ENCODE measurements around the gene KREMEN1.
A peak's percentile ranks its signal among the peaks of the same experiment; 100 is the strongest.

Gene KREMEN1

GRCh38 chr22:29152954-29153719 lies 80.3 kb downstream of the KREMEN1 start:
- TF ChIP-seq CTCF (IDR thresholded peaks at IDR 0.05; ENCODE audit: low read depth, low read length) = no peak
- no peak for DNase-seq (ENCODE audit: low read depth, low spot score)
- H3K4me3 ChIP-seq (ENCODE audit: low read depth, low read length) = no peak overlapping the region
- in situ Hi-C loops (cut with HindIII; ENCODE audit: low sequenced_read_pairs) = no loop called here

GRCh38 chr22:29154364-29155048 lies 81.7 kb downstream of the KREMEN1 start:
- H3K4me3 ChIP-seq (ENCODE audit: low read depth, low read length) = no peak overlapping the region
- peak; percentile 58 for DNase-seq (ENCODE audit: low read depth, low spot score)
- peak; percentile 94 for TF ChIP-seq CTCF (IDR thresholded peaks at IDR 0.05; ENCODE audit: low read depth, low read length)
- in situ Hi-C loops (cut with HindIII; ENCODE audit: low sequenced_read_pairs) = no loop called here

- TF ChIP-seq CTCF (IDR thresholded peaks at IDR 0.05; ENCODE audit: low read depth, low read length) = no peak
- DNase-seq (ENCODE audit: low read depth, low spot score) = no peak
- in situ Hi-C loops (cut with HindIII; ENCODE audit: low sequenced_read_pairs) = no loop called here
- H3K4me3 ChIP-seq (ENCODE audit: low read depth, low read length) = no peak overlapping the region
These were observed 83.1 kb downstream of the KREMEN1 start for GRCh38 chr22:29155966-29156365.

- TF ChIP-seq CTCF (IDR thresholded peaks at IDR 0.05; ENCODE audit: low read depth, low read length) = peak; percentile 32
- DNase-seq (ENCODE audit: low read depth, low spot score) = no peak
- in situ Hi-C loops (cut with HindIII; ENCODE audit: low sequenced_read_pairs) = no loop called here
- H3K4me3 ChIP-seq (ENCODE audit: low read depth, low read length) = no peak overlapping the region
These were observed 83.7 kb downstream of the KREMEN1 start for GRCh38 chr22:29156507-29156906.

GRCh38 chr22:29157759-29158535 lies 85.1 kb downstream of the KREMEN1 start:
- in situ Hi-C loops (cut with HindIII; ENCODE audit: low sequenced_read_pairs) = no loop called here
- no peak for DNase-seq (ENCODE audit: low read depth, low spot score)
- no peak overlapping the region for H3K4me3 ChIP-seq (ENCODE audit: low read depth, low read length)
- no peak for TF ChIP-seq CTCF (IDR thresholded peaks at IDR 0.05; ENCODE audit: low read depth, low read length)

GRCh38 chr22:29158546-29158945 lies 85.7 kb downstream of the KREMEN1 start:
- no peak overlapping the region for H3K4me3 ChIP-seq (ENCODE audit: low read depth, low read length)
- in situ Hi-C loops (cut with HindIII; ENCODE audit: low sequenced_read_pairs) = no loop called here
- no peak for TF ChIP-seq CTCF (IDR thresholded peaks at IDR 0.05; ENCODE audit: low read depth, low read length)
- DNase-seq (ENCODE audit: low read depth, low spot score) = peak; percentile 6

Data from astrocyte of the spinal cord (primary cell).